IgD-negative memory B cell (primary cell): ENCODE measurements around the gene LRRC8B. TPM values are rescaled to one million over a fixed set of nuclear protein-coding genes. Genes with fewer than 3 reads are reported as not detected.

Experiments
- H3K27ac Mint-ChIP-seq, 3 donors: one replicate each; pipeline ENCODE4 v1.8.0; 2020 to 2022; ENCODE audit warnings: mild to moderate bottlenecking in 3 of 3, mixed read lengths in 3 of 3, moderate library complexity in 1 of 3
- H3K27me3 Mint-ChIP-seq: one replicate; pipeline ENCODE4 v1.8.0; 2021; ENCODE audit warnings: mixed read lengths
- H3K36me3 Mint-ChIP-seq: one replicate; pipeline ENCODE4 v1.8.0; 2020; ENCODE audit warnings: mild to moderate bottlenecking, mixed read lengths
- H3K4me1 Mint-ChIP-seq, 3 donors: one replicate each; pipeline ENCODE4 v1.8.0; 2020 to 2022; ENCODE audit warnings: mixed read lengths in 3 of 3, mild to moderate bottlenecking in 1 of 3
- H3K4me3 Mint-ChIP-seq, 4 donors: one replicate each; pipeline ENCODE4 v1.8.0; 2020 to 2022; ENCODE audit warnings: mild to moderate bottlenecking in 4 of 4, mixed read lengths in 4 of 4, moderate library complexity in 3 of 4
- H3K9me3 Mint-ChIP-seq, 3 donors: one replicate each; pipeline ENCODE4 v1.8.0; 2020 to 2021; ENCODE audit warnings: mixed read lengths in 3 of 3, mild to moderate bottlenecking in 1 of 3
- polyA plus RNA-seq: library from polyadenylated mRNA; unstranded; fragments of 300-500 nt; fragmentation: Illumina TruSeq; gene quantifications from one replicate; pipeline ENCODE4 v1.2.3, GENCODE V29; 2021

The LRRC8B gene
- polyA plus RNA-seq, 1 donor from 2014 or later, result 12.6 TPM

- Mint-ChIP-seq H3K27ac (peak overlapping the region in 2 of 3 donors; percentile 24 to 28), H3K36me3 (peaks cover 7% of the 10 kb centered on the region), H3K27me3 (no peaks in the 10 kb centered on the region), H3K9me3 (no peaks in the 10 kb centered on the region), H3K4me3 (no peak overlapping the region), H3K4me1 (peaks cover 18 to 49% (median 40%) of the 10 kb centered on the region in 3 donors)
Observed at GRCh38 chr1:89548122-89548857, 23.7 kb downstream of the LRRC8B start.

GRCh38 chr1:89550995-89551394 lies 26.4 kb downstream of the LRRC8B start:
- H3K9me3 Mint-ChIP-seq, result no peaks in the 10 kb centered on the region
- H3K4me1 Mint-ChIP-seq, result peaks cover 16 to 47% (median 31%) of the 10 kb centered on the region in 3 donors
- peaks cover 5% of the 10 kb centered on the region for H3K36me3 Mint-ChIP-seq
- peak overlapping the region in 2 of 3 donors; percentile 2 to 54 for H3K27ac Mint-ChIP-seq
- no peaks in the 10 kb centered on the region for H3K27me3 Mint-ChIP-seq
- H3K4me3 Mint-ChIP-seq, result no peak overlapping the region

GRCh38 chr1:89552471-89553081 lies 27.9 kb downstream of the LRRC8B start:
- Mint-ChIP-seq H3K4me1 (peaks cover 12 to 37% (median 31%) of the 10 kb centered on the region in 3 donors), H3K36me3 (peaks cover 6% of the 10 kb centered on the region), H3K4me3 (peak overlapping the region; percentile 70 to 89 (median 78))

GRCh38 chr1:89553157-89553556 lies 28.5 kb downstream of the LRRC8B start:
- peaks cover 12 to 37% (median 31%) of the 10 kb centered on the region in 3 donors for H3K4me1 Mint-ChIP-seq
- peaks cover 6% of the 10 kb centered on the region for H3K36me3 Mint-ChIP-seq
- H3K4me3 Mint-ChIP-seq, result peak overlapping the region in 3 of 4 donors; percentile 70 to 89 (median 83)
- H3K27ac Mint-ChIP-seq, result peak overlapping the region in 2 of 3 donors; percentile 5 to 57
- H3K27me3 Mint-ChIP-seq, result no peaks in the 10 kb centered on the region
- H3K9me3 Mint-ChIP-seq, result no peaks in the 10 kb centered on the region

More at GRCh38 chr1:89552471-89553081, 27.9 kb downstream of the LRRC8B start:
- no peaks in the 10 kb centered on the region for H3K9me3 Mint-ChIP-seq
- peak overlapping the region; percentile 5 to 91 (median 57) for H3K27ac Mint-ChIP-seq
- no peaks in the 10 kb centered on the region for H3K27me3 Mint-ChIP-seq

GRCh38 chr1:89555550-89555949 lies 30.9 kb downstream of the LRRC8B start:
- Mint-ChIP-seq H3K4me3 (no peak overlapping the region), H3K36me3 (peaks cover 11% of the 10 kb centered on the region), H3K27ac (no peak overlapping the region), H3K9me3 (no peaks in the 10 kb centered on the region), H3K27me3 (no peaks in the 10 kb centered on the region), H3K4me1 (peaks cover 9 to 27% (median 26%) of the 10 kb centered on the region in 3 donors)

GRCh38 chr1:89556726-89557444 lies 32.3 kb downstream of the LRRC8B start:
- Mint-ChIP-seq H3K36me3 (peaks cover 11% of the 10 kb centered on the region), H3K4me3 (no peak overlapping the region), H3K27ac (no peak overlapping the region), H3K9me3 (no peaks in the 10 kb centered on the region), H3K4me1 (peaks cover 9 to 22% (median 20%) of the 10 kb centered on the region in 3 donors), H3K27me3 (no peaks in the 10 kb centered on the region)

- H3K9me3 Mint-ChIP-seq, result no peaks in the 10 kb centered on the region
- H3K27ac Mint-ChIP-seq, result no peak overlapping the region
- peaks cover 8 to 17% (median 16%) of the 10 kb centered on the region in 3 donors for H3K4me1 Mint-ChIP-seq
- no peak overlapping the region for H3K4me3 Mint-ChIP-seq
- peaks cover 11% of the 10 kb centered on the region for H3K36me3 Mint-ChIP-seq
- no peaks in the 10 kb centered on the region for H3K27me3 Mint-ChIP-seq
Observed at GRCh38 chr1:89557445-89557825, 32.8 kb downstream of the LRRC8B start.

- no peak overlapping the region for H3K4me3 Mint-ChIP-seq
- peaks cover 4 to 12% (median 11%) of the 10 kb centered on the region in 3 donors for H3K4me1 Mint-ChIP-seq
- no peaks in the 10 kb centered on the region for H3K27me3 Mint-ChIP-seq
- H3K27ac Mint-ChIP-seq, result no peak overlapping the region
- no peaks in the 10 kb centered on the region for H3K9me3 Mint-ChIP-seq
- peaks cover 10% of the 10 kb centered on the region for H3K36me3 Mint-ChIP-seq
Observed at GRCh38 chr1:89557956-89558355, 33.3 kb downstream of the LRRC8B start.

- Mint-ChIP-seq H3K4me1 (peaks cover 1 to 13% (median 10%) of the 10 kb centered on the region in 3 donors), H3K9me3 (no peaks in the 10 kb centered on the region), H3K27ac (no peak overlapping the region), H3K27me3 (no peaks in the 10 kb centered on the region), H3K4me3 (no peak overlapping the region), H3K36me3 (peaks cover 7% of the 10 kb centered on the region)
Observed at GRCh38 chr1:89563957-89564604, 39.5 kb downstream of the LRRC8B start.

- Mint-ChIP-seq H3K36me3 (peaks cover 7% of the 10 kb centered on the region), H3K27me3 (no peaks in the 10 kb centered on the region), H3K4me3 (no peak overlapping the region), H3K9me3 (peaks cover 0 to 4% (median 0%) of the 10 kb centered on the region in 3 donors), H3K27ac (no peak overlapping the region), H3K4me1 (peaks cover 4 to 18% (median 15%) of the 10 kb centered on the region in 3 donors)
Observed at GRCh38 chr1:89565521-89565920, 40.9 kb downstream of the LRRC8B start.

GRCh38 chr1:89566761-89567174 lies 42.1 kb downstream of the LRRC8B start:
- H3K27me3 Mint-ChIP-seq, result no peaks in the 10 kb centered on the region
- no peak overlapping the region for H3K4me3 Mint-ChIP-seq
- H3K27ac Mint-ChIP-seq, result no peak overlapping the region
- H3K4me1 Mint-ChIP-seq, result peaks cover 7 to 27% (median 19%) of the 10 kb centered on the region in 3 donors
- H3K9me3 Mint-ChIP-seq, result peaks cover 0 to 6% (median 2%) of the 10 kb centered on the region in 3 donors
- H3K36me3 Mint-ChIP-seq, result peaks cover 14% of the 10 kb centered on the region

- Mint-ChIP-seq H3K9me3 (peaks cover 0 to 6% (median 3%) of the 10 kb centered on the region in 3 donors), H3K4me3 (no peak overlapping the region), H3K27me3 (no peaks in the 10 kb centered on the region), H3K27ac (no peak overlapping the region), H3K4me1 (peaks cover 6 to 28% (median 22%) of the 10 kb centered on the region in 3 donors), H3K36me3 (peaks cover 20% of the 10 kb centered on the region)
Observed at GRCh38 chr1:89567797-89568196, 43.2 kb downstream of the LRRC8B start.

- peaks cover 8 to 19% (median 14%) of the 10 kb centered on the region in 3 donors for H3K4me1 Mint-ChIP-seq
- H3K4me3 Mint-ChIP-seq, result no peak overlapping the region
- peaks cover 19% of the 10 kb centered on the region for H3K36me3 Mint-ChIP-seq
- no peak overlapping the region for H3K27ac Mint-ChIP-seq
- H3K9me3 Mint-ChIP-seq, result peaks cover 0 to 6% (median 3%) of the 10 kb centered on the region in 3 donors
- H3K27me3 Mint-ChIP-seq, result no peaks in the 10 kb centered on the region
Observed at GRCh38 chr1:89573410-89573809, 48.8 kb downstream of the LRRC8B start.

- peaks cover 0 to 6% (median 3%) of the 10 kb centered on the region in 3 donors for H3K9me3 Mint-ChIP-seq
- no peaks in the 10 kb centered on the region for H3K27me3 Mint-ChIP-seq
- peaks cover 14 to 25% (median 20%) of the 10 kb centered on the region in 3 donors for H3K4me1 Mint-ChIP-seq
- H3K27ac Mint-ChIP-seq, result peak overlapping the region in 1 of 3 donors; percentile 19
- H3K4me3 Mint-ChIP-seq, result no peak overlapping the region
- H3K36me3 Mint-ChIP-seq, result peaks cover 19% of the 10 kb centered on the region
Observed at GRCh38 chr1:89574621-89575020, 50.0 kb downstream of the LRRC8B start.
